Measurements from ENCODE around the gene RAVER1.
"Not testable (repeated sequence)": the region's sequence is repeated elsewhere in the genome, so short reads cannot be mapped to it uniquely, and the experiment has no call there.

The RAVER1 gene

DNA sequence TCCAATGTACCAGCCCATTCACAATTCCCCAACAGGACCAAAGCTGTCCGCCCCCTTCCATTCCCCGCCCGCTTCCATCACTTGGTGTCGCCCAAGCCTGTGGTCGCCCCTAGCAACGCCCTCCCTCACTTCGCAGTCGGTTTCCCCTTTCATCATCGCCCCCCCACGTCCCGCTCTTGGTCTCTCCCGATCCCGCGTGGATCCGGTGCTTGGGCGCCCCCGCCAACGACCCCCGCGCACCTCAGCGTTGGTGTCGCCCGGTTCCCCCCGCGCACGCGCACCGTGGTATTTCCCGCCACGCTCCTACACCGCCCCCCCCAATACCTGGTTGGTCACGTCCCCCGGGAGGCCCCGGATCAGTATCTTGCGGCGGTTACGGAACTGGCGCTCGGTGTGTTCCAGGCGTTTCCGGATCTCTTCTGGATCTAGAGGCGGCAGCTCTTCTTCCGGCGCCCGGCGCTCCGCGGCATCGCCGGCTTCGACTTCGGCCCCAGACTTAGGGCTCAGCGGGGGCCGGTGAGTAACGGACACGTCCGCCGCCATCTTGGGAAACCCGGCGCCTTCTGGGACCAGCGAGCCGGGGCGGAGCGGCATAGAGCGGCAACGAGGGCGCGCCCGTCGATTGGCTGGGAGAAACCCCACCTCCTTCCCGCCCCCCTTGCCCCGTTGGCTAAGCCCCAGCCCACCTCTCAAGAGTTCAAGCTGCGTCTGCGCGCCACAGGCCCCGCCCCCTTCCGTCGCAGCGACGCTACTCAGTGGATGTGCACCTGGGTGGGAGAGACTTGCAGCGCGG lies at the start of gene RAVER1:
TSS of gene RAVER1 (minus strand) at position 565 of the 793 bp plus-strand sequence. CDS start at position 543, 22 bp downstream.
- peak; percentile 98 for DNase-seq

- not testable (repeated sequence) for DNase-seq
Measured at GRCh38 chr19:10383223-10383499, 49.8 kb upstream of the RAVER1 start.

- peak; percentile 98 for DNase-seq
Measured at GRCh38 chr19:10380313-10381102, 47.2 kb upstream of the RAVER1 start, which contains the start of gene TYK2. TYK2 (minus strand) TSS chr19:10380572; CDS start chr19:10378406, 2,166 bp downstream.

- DNase-seq = no peak
Measured at GRCh38 chr19:10379880-10380312, 46.6 kb upstream of the RAVER1 start.

- no peak for DNase-seq
Measured at GRCh38 chr19:10378124-10378523, 44.8 kb upstream of the RAVER1 start.

GRCh38 chr19:10377140-10377640 lies 43.9 kb upstream of the RAVER1 start:
- DNase-seq = not testable (repeated sequence)

GRCh38 chr19:10374931-10375330 lies 41.6 kb upstream of the RAVER1 start:
- no peak for DNase-seq

- DNase-seq = no peak
Measured at GRCh38 chr19:10372690-10373089, 39.4 kb upstream of the RAVER1 start.

GRCh38 chr19:10368101-10368803 lies 34.9 kb upstream of the RAVER1 start:
- no peak for DNase-seq

- not testable (repeated sequence) for DNase-seq
Measured at GRCh38 chr19:10366950-10367512, 33.7 kb upstream of the RAVER1 start.

- DNase-seq = no peak
Measured at GRCh38 chr19:10365518-10365917, 32.2 kb upstream of the RAVER1 start.

- no peak for DNase-seq
Measured at GRCh38 chr19:10364644-10365043, 31.3 kb upstream of the RAVER1 start.

- no peak for DNase-seq
Measured at GRCh38 chr19:10363789-10364281, 30.5 kb upstream of the RAVER1 start.

GRCh38 chr19:10362259-10362658 lies 28.9 kb upstream of the RAVER1 start:
- DNase-seq = no peak

DNA sequence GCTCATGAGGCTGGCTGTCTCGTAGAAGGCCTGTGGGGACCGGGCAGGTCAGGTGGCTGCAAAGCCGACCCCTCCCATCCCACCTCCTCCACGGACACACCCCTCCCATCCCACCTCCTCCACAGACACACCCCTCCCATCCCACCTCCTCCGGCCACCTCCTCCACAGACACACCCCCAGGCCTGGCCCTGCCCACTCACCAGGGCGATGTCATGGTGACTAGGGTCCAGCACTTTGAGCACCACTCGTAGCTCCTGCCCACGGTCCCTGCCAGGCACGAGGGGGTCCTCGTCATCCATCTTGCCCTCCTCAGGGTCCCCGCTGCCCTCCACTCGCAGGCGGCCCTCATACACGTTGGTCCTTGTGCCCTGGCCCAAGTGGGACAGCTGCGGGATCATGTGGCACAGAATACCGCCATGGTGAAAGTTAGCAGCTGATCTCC lies 28.3 kb upstream of the RAVER1 start:
- no peak for DNase-seq

GRCh38 chr19:10356431-10356830 lies 23.1 kb upstream of the RAVER1 start:
- DNase-seq = no peak

GRCh38 chr19:10353793-10354391 lies 20.6 kb upstream of the RAVER1 start:
- DNase-seq = peak; percentile 69

GRCh38 chr19:10352764-10353671 lies 19.7 kb upstream of the RAVER1 start:
- DNase-seq = no peak

DNA sequence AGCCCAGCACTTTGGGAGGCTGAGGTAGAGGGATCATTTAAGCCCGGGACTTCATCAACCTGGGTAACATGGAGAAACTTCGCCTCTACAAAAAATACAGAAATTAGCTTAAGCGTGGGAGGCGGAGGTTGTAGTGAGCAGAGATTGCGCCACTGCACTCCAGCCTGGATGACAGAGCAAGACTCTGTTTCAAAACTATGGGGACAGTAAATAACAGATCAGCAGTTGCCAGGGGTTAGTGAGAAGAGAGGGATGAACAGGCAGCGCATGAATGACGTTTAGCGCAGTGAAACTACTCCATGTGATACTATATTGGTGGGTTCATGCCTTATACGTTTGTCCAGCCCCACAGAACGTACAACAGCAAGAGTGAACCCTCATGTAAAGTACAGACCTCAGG lies 13.2 kb upstream of the RAVER1 start:
- DNase-seq = no peak

GRCh38 chr19:10344780-10345179 lies 11.5 kb upstream of the RAVER1 start:
- no peak for DNase-seq

- no peak for DNase-seq
Measured at GRCh38 chr19:10343495-10343894, 10.2 kb upstream of the RAVER1 start.
